Ovary (tissue), 3 donors: ENCODE measurements around the gene C1orf115.

Experiments
- CTCF ChIP-seq, 3 donors: fragments of 450-650 bp in 2 of 3; fragments of 200-600 bp in 1 of 3; IDR thresholded peaks; one replicate each; pipeline versions ENCODE4 v1.5.1 to v1.8.0; 2016 to 2022; ENCODE audit warnings: antibody characterized with exemption in 3 of 3, mild to moderate bottlenecking in 1 of 3
- EP300 ChIP-seq: sonication (generic); formaldehyde crosslinking; IDR thresholded peaks from one replicate; pipeline ENCODE4 v1.6.1; 2017; ENCODE audit warnings: antibody characterized with exemption
- POLR2A ChIP-seq: fragments of 450-650 bp; IDR thresholded peaks from one replicate; pipeline ENCODE4 v1.6.1; 2017; ENCODE audit warnings: antibody characterized with exemption, mild to moderate bottlenecking, moderate library complexity
- donor health status: DM: no; HTN: no; CAD: no.

- TF ChIP-seq CTCF (IDR thresholded peaks at IDR 0.05) (no peak), EP300 (no peak), POLR2A (no peak)
Measured at GRCh38 chr1:220727519-220727918, 37.4 kb downstream of the C1orf115 start.
